Measurements from ENCODE around the gene PPP2R2C. TPM values are rescaled to one million over a fixed set of nuclear protein-coding genes. Genes with fewer than 3 reads are reported as not detected.

PPP2R2C gene
- total and polyA plus RNA-seq, 2 of the 4 experiments (the other 2 are of a cell fraction), result 0.03 TPM; not detected in 1

GRCh38 chr4:6456450-6456849, 16.0 kb downstream of the PPP2R2C start:
- H4K5ac ChIP-seq (ENCODE audit: low read depth, low read length), result no peak overlapping the region
- 70% methylated on average over 2 of the region's 11 CpGs; no CpG with 5 or more reads in 1 of the 2 experiments for WGBS, 2 experiments (ENCODE audit: extremely low coverage in 2 of 2, insufficient read length in 1 of 2)
- peaks cover 4% of the 10 kb centered on the region for H3K27me3 ChIP-seq (ENCODE audit: control insufficient read depth, insufficient read depth, low read length)
- H4K8ac ChIP-seq (ENCODE audit: low read depth in 2 of 2, low read length in 2 of 2), result no peak overlapping the region
- no peak overlapping the region for H3K4ac ChIP-seq (ENCODE audit: low read depth, low read length)
- no peak overlapping the region for H2BK120ac ChIP-seq (ENCODE audit: low read depth, low read length)
- ATAC-seq (ENCODE audit: low read depth), result no peak
- no TSS peak for BruUV-seq (replicated peaks)
- H3K9me1 ChIP-seq (ENCODE audit: insufficient read depth, low read length), result no peaks in the 10 kb centered on the region
- no peak for DNase-seq
- no peak overlapping the region for H3K23ac ChIP-seq (ENCODE audit: low read depth, low read length)
- H3K27ac ChIP-seq (ENCODE audit: insufficient read depth, low read length), result no peak overlapping the region
- no peaks in the 10 kb centered on the region for H3K36me3 ChIP-seq (ENCODE audit: control insufficient read depth, insufficient read depth, low read length)
- no peak overlapping the region for H2BK15ac ChIP-seq (ENCODE audit: low read depth, low read length)
- no peak overlapping the region for H2AFZ ChIP-seq (replicated peaks; ENCODE audit: low read length, poor library complexity)
- no peak overlapping the region for H2AK5ac ChIP-seq (ENCODE audit: low read depth, low read length)
- H3K4me1 ChIP-seq (ENCODE audit: control insufficient read depth, insufficient read depth, low read length), result no peaks in the 10 kb centered on the region
- H4K20me1 ChIP-seq (ENCODE audit: insufficient read depth, low read length), result no peaks in the 10 kb centered on the region; the same call in 1 of the 2 replicates
- in situ Hi-C loops (cut with MboI; ENCODE audit: low sequenced_read_pairs), result no loop called here
- TF ChIP-seq CEBPB (IDR thresholded peaks at IDR 0.05; ENCODE audit: low read depth, low read length), result no peak
- TF ChIP-seq CHD1 (IDR thresholded peaks at IDR 0.05; ENCODE audit: low read depth, low read length), result no peak
- TF ChIP-seq RFX5 (IDR thresholded peaks at IDR 0.05; ENCODE audit: low read depth, low read length), result no peak
- no peak for TF ChIP-seq RCOR1 (IDR thresholded peaks at IDR 0.05; ENCODE audit: insufficient replicate concordance, low read length)
- no peak for TF ChIP-seq BHLHE40 (IDR thresholded peaks at IDR 0.05; ENCODE audit: low read depth, low read length)
- no peak for TF ChIP-seq MXI1 (IDR thresholded peaks at IDR 0.05; ENCODE audit: borderline replicate concordance, low read depth, low read length)
- TF ChIP-seq FOS (IDR thresholded peaks at IDR 0.05; ENCODE audit: low read depth, low read length), result no peak
- TF ChIP-seq CTCF (conservative IDR thresholded peaks at IDR 0.05; ENCODE audit: low read depth, low read length), result no peak
- no peak for TF ChIP-seq POLR2A (IDR thresholded peaks at IDR 0.05; ENCODE audit: low read depth, low read length)
- TF ChIP-seq MAZ (IDR thresholded peaks at IDR 0.05; ENCODE audit: borderline replicate concordance, low read depth, low read length), result no peak
- intact Hi-C loops (cut with micrococcal nuclease), result no loop called here
- no peak overlapping the region for H3K18ac ChIP-seq (ENCODE audit: low read depth, low read length)
- H2BK20ac ChIP-seq (ENCODE audit: low read depth, low read length), result no peak overlapping the region
- H2BK5ac ChIP-seq (ENCODE audit: low read depth, low read length, poor library complexity, severe bottlenecking), result no peak overlapping the region
- POLR2A ChIA-PET (ENCODE audit: unreplicated experiment), result no interaction called here
- dilution Hi-C loops (cut with HindIII; ENCODE audit: low sequenced_read_pairs, unreplicated experiment), result no loop called here
- H3K4me2 ChIP-seq (ENCODE audit: low read depth, low read length), result no peak overlapping the region
- H3K9me3 ChIP-seq (ENCODE audit: control insufficient read depth, insufficient read depth, low read length), result no peaks in the 10 kb centered on the region
- no peak overlapping the region for H4K91ac ChIP-seq (ENCODE audit: insufficient read depth, low read depth, low read length)
- no peaks in the 10 kb centered on the region for H3K79me1 ChIP-seq (ENCODE audit: low read depth in 1 of 2, low read length in 2 of 2)
- CTCF ChIA-PET, result no interaction called here
- no peak overlapping the region for H3K14ac ChIP-seq (replicated peaks; ENCODE audit: low read depth, low read length)
- H3K56ac ChIP-seq (ENCODE audit: extremely low read depth, insufficient read depth, low read length), result no peak overlapping the region
- no peak overlapping the region for H3K4me3 ChIP-seq (ENCODE audit: insufficient read depth, low read depth, low read length)
- H2AK9ac ChIP-seq (replicated peaks; ENCODE audit: low read depth, low read length, poor library complexity), result no peak overlapping the region
- H3K9ac ChIP-seq (ENCODE audit: low read depth, low read length), result no peak overlapping the region

All from IMR-90 (cell line).